Measurements from ENCODE around the gene SLC9A9. TPM values are rescaled to one million over a fixed set of nuclear protein-coding genes. Genes with fewer than 3 reads are reported as not detected.

The SLC9A9 gene
- total RNA-seq, 4 donors from 2014 or later: 15.1 to 41.1 (median 20.7) TPM

GRCh38 chr3:143855183-143855582 lies 6.9 kb upstream of the SLC9A9 start:
- TF ChIP-seq CTCF (IDR thresholded peaks at IDR 0.05; ENCODE audit: low read depth): no peak

DNA sequence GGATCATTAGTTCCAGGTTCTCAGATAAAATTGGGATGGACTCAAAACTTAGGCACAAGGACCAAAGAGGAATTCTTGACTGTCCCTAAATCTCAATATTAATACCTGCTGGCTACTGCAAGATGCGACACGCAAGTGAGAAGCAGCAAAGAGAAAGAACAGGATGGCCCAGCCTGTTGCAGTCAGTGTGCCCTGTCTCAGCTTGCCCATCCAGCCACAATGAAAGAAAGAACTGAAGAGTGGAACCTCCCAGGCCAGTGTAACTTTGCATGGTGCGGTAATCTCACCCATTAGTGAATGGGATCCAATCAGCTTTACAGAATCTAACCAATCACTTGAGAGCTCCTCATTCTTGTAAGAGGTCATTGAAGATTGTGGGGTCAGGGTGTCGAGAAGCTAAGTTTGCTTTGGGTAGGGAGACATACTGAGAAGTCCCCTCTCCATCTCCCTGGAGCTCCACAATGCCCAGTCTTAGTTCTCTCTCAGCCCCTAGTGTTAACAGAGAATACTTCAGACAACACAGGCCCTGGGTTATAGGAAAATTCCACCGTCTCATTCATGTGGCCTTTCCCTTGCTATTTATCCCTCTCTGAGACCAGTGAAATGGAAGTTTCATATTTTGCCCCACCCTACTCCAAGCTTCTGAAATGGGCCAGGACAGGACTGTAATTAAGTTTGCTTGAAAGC lies 3.2 kb upstream of the SLC9A9 start:
- TF ChIP-seq CTCF (IDR thresholded peaks at IDR 0.05; ENCODE audit: low read depth): no peak

- TF ChIP-seq CTCF (IDR thresholded peaks at IDR 0.05; ENCODE audit: low read depth): no peak
These were observed 2.6 kb upstream of the SLC9A9 start for GRCh38 chr3:143850877-143851276.

DNA sequence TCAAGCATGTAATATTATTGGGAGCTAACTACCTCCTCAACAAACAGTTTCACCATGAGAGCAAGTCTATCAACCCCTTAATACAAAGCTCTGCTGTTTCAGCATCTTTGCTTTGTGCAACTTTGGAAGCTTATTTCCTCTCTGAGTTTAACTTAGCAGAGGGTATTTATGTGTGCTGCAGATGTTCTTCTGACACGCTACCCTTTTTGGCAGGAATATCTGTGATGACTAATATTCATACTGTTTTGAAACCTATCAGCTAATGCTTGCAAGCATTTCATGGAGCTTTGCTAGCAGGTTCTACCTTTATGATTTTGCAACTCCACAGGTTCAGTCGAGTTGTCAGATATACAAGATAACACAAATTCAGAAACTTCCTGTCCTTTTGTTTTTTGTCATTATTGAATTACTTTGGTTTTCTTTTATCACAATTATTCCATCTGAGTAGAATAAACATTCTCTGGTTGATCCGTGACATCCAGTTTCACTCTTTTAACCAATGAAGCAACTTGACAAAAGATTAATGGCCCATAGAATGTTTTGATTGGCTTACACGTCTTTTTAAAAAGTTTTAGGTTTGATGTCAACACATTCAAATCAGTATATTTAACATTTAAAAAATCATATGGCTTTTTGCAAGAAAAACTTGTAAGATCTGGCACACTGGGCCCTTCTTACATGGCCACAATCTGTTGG lies 1.7 kb upstream of the SLC9A9 start:
- no peak for TF ChIP-seq CTCF (IDR thresholded peaks at IDR 0.05; ENCODE audit: low read depth)

DNA sequence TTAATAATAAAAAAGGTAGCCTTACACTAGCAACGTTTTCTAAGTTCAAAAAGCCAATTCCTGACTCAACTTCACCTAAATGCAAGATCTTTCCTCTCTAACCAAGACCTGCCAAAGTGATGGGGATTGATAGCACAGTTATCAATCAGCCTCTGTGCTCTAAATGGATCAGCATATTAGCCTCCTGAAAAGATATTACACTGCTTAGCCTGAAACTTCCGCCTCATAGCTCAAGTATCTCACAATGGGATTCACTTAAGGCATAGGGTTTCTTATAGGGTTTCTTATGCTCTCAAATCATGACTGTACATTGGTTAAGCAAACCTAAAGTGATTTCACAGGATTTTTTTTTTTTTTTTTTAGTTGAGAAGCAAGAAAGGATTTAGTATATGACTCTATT lies 436 bp upstream of the SLC9A9 start:
- no peak for TF ChIP-seq CTCF (IDR thresholded peaks at IDR 0.05; ENCODE audit: low read depth)

- no peak for TF ChIP-seq CTCF (IDR thresholded peaks at IDR 0.05; ENCODE audit: low read depth)
These were observed 4.7 kb downstream of the SLC9A9 start for GRCh38 chr3:143843587-143843986.

DNA sequence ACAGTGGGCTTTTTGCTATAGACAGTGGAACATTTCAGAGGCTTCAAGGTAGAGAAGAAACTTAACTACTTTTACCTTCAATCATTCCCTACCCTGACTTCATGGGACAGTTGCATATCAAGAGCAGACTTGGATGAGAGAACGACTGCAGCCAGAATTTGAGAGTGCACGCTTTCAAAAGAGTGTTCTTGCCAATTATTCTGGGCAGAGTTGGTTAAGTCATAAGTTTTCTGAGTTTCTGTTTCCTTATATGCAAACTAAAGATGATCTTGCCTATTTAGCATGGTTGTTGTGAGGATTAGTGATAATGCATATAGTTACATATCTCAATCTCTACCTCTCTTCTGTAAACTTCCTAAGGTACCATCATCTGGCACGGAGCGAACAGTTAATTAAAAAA lies 7.6 kb downstream of the SLC9A9 start:
- no peak for TF ChIP-seq CTCF (IDR thresholded peaks at IDR 0.05; ENCODE audit: low read depth)
